ENCODE results near the gene ADGRV1.

ADGRV1 gene

DNA sequence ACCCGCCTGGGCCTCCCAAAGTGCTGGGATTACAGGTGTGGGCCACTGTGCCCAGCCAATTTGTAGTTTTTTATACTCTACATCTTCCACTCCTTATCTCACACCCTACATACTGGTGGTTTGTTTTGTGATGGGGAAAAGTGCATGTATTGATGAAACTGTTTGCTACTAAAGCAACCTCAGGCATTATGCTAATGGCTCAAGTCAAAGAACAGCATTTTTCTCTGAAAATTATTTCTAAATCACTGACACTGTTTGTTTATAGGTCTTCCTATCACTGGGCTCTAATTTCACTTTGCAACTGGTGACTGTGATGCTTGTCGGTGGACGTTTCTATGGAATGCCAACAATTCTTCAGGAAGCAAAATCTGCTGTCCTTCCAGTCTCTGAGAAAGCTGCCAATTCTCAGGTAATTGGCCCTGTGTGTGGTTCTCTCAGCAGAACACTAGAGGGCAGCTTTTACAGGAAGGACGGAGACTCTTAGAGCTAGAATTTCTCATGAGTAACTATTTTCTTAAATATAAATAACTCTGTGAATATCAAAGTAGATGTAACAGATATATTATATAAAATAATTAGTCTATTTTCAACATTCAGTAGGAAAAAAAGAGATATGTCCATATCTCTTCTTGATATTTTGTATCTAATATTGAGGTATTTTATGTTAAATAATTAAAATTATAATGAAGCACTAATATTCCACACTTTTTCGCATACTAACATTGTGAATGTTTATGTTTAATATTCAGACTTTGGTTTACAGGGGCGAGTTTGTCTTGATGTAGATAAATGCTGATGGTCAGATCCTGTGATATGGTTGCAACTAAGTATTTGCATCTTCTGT is 244.1 kb downstream of the ADGRV1 start:
- H3K4me3 ChIP-seq (ENCODE audit: low read length): no peak overlapping the region
- DNase-seq (ENCODE audit: low read depth): no peak
- TF ChIP-seq, protein P1, sequence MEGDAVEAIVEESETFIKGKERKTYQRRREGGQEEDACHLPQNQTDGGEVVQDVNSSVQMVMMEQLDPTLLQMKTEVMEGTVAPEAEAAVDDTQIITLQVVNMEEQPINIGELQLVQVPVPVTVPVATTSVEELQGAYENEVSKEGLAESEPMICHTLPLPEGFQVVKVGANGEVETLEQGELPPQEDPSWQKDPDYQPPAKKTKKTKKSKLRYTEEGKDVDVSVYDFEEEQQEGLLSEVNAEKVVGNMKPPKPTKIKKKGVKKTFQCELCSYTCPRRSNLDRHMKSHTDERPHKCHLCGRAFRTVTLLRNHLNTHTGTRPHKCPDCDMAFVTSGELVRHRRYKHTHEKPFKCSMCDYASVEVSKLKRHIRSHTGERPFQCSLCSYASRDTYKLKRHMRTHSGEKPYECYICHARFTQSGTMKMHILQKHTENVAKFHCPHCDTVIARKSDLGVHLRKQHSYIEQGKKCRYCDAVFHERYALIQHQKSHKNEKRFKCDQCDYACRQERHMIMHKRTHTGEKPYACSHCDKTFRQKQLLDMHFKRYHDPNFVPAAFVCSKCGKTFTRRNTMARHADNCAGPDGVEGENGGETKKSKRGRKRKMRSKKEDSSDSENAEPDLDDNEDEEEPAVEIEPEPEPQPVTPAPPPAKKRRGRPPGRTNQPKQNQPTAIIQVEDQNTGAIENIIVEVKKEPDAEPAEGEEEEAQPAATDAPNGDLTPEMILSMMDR (conservative IDR thresholded peaks at IDR 0.05; ENCODE audit: low read depth, low read length): peak; percentile 91

DNA sequence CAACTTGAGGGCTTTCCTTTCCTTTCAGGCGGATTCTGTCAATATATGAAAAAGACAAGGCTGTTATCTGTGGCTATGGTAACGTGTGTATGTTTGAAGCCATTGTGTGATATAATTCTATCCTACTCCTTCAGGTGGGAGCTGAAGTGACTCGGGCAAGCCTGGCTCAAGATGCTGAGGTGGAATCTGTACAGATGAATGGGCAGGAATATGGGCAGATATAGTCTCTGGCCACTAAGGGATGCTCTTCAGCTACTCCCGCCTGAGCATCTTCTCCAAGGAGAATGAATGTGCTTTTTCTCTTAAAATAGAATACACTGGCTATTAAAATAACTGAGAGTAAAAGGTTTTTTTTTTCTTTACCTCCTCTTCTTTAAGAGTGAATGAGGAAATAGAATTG is 244.8 kb downstream of the ADGRV1 start:
- TF ChIP-seq, protein P1 (conservative IDR thresholded peaks at IDR 0.05; ENCODE audit: low read depth, low read length): no peak
- no peak for DNase-seq (ENCODE audit: low read depth)
- no peak overlapping the region for H3K4me3 ChIP-seq (ENCODE audit: low read length)

GRCh38 chr5:90803876-90804275 is 245.3 kb downstream of the ADGRV1 start:
- TF ChIP-seq, protein P1 (conservative IDR thresholded peaks at IDR 0.05; ENCODE audit: low read depth, low read length): no peak
- no peak overlapping the region for H3K4me3 ChIP-seq (ENCODE audit: low read length)
- no peak for DNase-seq (ENCODE audit: low read depth)

GRCh38 chr5:90807496-90807895 is 248.9 kb downstream of the ADGRV1 start:
- H3K4me3 ChIP-seq (ENCODE audit: low read length): no peak overlapping the region
- TF ChIP-seq, protein P1 (conservative IDR thresholded peaks at IDR 0.05; ENCODE audit: low read depth, low read length): no peak
- DNase-seq (ENCODE audit: low read depth): no peak

GRCh38 chr5:90809311-90810056 is 250.9 kb downstream of the ADGRV1 start:
- DNase-seq (ENCODE audit: low read depth): no peak
- no peak overlapping the region for H3K4me3 ChIP-seq (ENCODE audit: low read length)
- TF ChIP-seq, protein P1 (conservative IDR thresholded peaks at IDR 0.05; ENCODE audit: low read depth, low read length): no peak

GRCh38 chr5:90810211-90810610 is 251.6 kb downstream of the ADGRV1 start:
- no peak overlapping the region for H3K4me3 ChIP-seq (ENCODE audit: low read length)
- DNase-seq (ENCODE audit: low read depth): no peak
- TF ChIP-seq, protein P1 (conservative IDR thresholded peaks at IDR 0.05; ENCODE audit: low read depth, low read length): no peak

All from retinal pigment epithelial cell (primary cell).